Activated naive CD4-positive, alpha-beta T cell treated with Interleukin-2 at 50 U/mL for 16 hours (primary cell): ENCODE results near the gene AFM.

Source experiments
- DNase-seq: peaks from one replicate; pipeline ENCODE4 v3.0.0-alpha.2; 2020

Gene AFM

GRCh38 chr4:73450398-73451004 is 31.0 kb upstream of the AFM start:
- DNase-seq, result no peak

GRCh38 chr4:73451404-73451803 is 30.1 kb upstream of the AFM start:
- no peak for DNase-seq

DNA sequence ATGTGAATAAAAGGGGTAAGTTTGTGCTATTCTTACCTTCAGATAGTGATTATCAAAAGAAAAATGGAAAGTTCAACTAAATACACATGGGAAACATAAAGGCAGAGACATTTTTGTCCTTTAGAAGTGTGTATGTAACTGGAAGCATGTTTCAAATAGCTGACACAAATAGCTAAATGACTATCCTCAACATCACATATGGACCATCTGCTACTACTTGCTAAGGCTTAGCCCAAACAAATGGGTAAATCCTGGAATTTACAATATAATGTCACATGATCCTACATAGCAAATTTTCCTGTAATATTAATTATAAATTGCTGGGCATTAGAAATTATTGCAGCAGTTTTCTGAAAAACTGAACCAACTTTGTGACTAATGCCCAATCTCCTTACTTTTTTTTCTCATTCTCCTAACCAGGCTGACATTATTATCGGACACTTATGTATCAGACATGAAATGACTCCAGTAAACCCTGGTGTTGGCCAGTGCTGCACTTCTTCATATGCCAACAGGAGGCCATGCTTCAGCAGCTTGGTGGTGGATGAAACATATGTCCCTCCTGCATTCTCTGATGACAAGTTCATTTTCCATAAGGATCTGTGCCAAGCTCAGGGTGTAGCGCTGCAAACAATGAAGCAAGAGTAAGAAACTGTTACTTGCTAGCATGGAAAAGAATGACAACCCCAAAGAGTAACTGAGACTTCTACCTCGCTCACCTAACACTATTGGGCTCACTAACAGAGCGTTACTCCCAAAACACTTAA is 29.4 kb upstream of the AFM start:
- DNase-seq, result no peak

DNA sequence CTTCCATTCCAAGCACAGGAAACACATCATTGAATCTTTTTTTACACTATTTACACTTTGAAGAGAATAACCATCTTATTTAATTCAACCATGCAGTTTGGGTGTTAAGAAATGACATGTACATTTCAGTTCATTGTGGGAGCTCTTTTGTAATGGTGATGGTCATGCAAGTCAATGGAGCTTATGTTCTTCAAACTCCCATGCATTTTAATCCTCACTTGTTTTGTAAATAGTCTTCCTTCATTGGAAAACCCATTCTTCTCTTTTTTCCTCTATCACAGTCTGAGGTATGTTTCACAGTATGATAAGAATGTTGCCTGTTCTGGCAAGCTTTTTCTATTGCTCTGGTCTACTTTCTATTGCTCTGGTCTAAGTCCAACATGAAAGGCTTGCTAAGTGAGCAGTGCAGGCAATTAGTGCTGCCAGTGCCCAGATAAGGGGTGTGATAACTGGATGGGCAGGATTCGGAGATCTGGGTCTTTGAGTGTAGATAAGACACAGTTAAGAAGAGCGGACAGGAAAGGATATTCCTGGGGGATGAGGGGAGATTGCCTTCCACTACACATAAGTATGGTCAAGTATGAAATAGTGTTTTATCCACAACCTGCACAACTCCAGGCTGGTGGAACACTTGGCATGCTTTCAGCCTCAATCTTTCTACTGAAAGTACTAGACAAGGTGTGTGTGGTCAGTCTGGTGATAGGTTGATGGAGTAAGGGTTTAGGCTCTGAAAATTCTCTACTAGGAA is 28.4 kb upstream of the AFM start:
- DNase-seq, result no peak

DNA sequence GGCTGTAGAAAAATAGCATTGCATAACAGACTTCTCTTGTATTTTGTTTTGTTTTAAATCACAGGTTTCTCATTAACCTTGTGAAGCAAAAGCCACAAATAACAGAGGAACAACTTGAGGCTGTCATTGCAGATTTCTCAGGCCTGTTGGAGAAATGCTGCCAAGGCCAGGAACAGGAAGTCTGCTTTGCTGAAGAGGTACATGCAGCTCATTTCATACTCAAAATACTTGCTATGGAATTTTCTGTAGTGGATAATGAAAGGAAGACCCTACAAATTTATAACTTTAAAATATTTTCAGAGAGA is 27.9 kb upstream of the AFM start:
- no peak for DNase-seq

GRCh38 chr4:73454920-73455319 is 26.6 kb upstream of the AFM start:
- no peak for DNase-seq

DNA sequence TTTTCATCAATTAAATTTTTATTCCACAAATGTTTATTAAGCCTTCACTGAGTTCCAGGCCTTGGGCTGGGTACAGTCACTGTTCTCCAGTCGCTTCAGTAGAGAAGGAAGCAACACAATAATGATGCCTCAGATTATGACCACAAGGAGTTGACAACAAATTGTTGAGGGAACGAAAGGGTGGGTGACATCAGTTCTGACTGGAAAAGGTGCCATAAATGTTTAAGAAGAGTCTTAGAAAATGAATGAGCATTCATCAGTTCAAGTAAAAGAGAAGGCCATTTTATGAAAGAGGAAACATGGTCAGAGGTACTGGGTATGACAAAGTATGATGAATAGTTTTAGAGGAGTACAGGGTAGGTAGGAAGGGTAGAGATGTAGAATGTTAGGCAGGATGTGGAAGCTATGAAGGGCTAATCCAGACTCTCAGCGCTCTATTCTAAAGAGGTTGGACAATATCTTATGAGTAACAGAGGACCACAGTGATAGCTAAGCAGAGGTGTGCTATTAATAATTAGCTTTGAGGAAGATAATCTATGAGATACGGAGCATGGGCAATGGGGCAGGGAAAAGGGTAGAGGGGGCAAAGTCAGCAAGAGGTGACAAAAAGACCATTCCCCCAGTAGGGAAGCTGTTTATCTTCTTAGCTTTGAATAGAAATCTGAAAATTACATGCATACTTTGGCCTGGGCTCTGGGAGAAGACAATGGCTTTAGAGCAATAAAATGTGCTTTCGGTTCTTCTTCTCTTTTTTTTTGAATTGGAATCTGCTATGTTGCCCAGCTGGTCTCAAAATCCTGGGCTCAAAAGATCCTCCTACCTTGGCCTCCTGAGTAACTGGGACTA is 25.1 kb upstream of the AFM start:
- no peak for DNase-seq

GRCh38 chr4:73458184-73459047 is 23.1 kb upstream of the AFM start:
- no peak for DNase-seq

GRCh38 chr4:73459048-73459421 is 22.5 kb upstream of the AFM start:
- DNase-seq, result no peak

DNA sequence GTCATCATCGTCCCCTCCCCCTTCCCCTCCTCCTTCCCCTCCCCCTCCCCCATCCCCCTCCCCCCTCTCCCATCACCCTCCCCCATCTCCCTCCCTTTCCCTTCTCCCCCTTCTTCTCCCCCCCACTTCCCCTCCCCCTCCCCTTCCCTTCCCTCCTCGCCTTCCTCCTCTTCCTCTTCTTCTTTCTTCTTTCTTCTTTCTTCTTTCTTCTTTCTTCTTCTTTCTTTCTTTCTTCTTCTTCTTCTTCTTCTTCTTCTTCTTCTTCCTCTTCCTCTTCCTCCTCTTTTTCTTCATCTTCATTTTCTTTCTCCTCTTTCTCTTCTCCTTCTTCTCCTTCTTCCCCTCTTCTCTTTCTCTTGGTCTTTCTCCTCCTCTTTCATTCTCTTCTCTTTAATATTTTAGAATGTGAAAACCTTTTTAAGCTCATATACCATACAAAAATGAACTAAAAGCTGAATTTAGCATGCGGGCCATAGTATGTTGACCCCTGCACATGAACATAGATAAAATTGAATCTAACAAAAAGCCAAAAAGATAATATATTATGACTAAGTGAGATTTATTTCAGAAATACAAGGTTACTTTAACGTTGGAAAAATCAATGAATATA is 20.5 kb upstream of the AFM start:
- no peak for DNase-seq

GRCh38 chr4:73468170-73468569 is 13.4 kb upstream of the AFM start:
- DNase-seq, result no peak

- no peak for DNase-seq
Observed at GRCh38 chr4:73470728-73471127, 10.8 kb upstream of the AFM start.

GRCh38 chr4:73477176-73477575 is 4.4 kb upstream of the AFM start:
- no peak for DNase-seq

DNA sequence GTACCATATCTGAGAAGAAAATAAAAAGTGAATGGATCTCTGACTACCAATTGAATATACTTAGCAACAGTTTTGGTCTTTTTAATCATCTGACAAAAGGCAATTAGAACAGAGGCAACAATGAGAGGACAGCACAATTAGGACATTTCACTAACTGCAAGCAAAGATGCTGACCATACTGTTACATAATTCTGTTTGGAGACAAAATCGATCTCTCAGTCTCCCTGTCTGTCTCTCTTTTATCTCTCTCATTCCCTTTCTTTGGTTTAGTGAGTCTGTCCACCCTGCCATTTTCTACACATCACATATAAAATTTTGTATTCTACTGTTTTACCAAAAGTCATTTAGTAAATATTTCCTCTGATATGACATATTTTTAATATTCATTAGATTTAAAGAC is 2.2 kb upstream of the AFM start:
- no peak for DNase-seq

DNA sequence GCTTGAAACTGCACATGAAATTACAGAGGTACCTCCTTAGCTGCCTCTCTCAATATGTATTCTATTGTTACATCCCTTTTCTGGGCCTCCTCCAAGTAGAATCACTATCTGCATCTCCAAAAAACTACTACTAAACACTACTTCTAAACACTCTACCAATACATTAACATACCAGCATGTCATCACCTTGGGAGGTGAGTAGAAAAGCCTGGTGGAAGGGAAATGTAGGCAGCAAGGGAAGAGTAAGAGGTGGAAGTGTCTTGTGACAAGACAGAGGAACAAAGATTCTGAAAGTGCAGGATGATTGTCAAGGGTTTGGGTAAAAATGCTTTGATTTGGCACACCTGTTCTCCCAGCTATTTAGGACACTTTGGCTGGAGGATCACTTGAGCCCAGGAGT is 3.5 kb downstream of the AFM start:
- DNase-seq, result no peak

GRCh38 chr4:73485596-73485995 is 4.1 kb downstream of the AFM start:
- no peak for DNase-seq

GRCh38 chr4:73486497-73486896 is 5.0 kb downstream of the AFM start:
- no peak for DNase-seq

DNA sequence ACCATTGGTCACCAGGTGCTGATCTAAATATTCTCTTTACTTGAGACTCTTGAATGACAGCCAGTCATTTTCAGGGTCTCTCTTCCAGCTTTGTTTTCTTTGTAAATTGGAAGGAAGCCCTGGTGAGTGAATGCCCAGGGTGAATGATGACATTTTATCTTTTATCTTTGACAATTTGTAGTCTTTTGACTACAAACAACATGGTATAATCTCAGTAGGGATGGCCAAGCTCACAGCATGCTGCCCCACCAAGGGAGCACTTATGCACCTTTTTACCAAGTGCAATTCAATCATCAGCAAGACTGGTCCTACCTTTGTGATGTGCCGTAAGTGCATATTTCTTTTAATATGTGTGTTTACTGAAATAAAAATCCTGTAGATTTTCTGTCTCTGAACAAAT is 5.7 kb downstream of the AFM start:
- DNase-seq, result no peak

DNA sequence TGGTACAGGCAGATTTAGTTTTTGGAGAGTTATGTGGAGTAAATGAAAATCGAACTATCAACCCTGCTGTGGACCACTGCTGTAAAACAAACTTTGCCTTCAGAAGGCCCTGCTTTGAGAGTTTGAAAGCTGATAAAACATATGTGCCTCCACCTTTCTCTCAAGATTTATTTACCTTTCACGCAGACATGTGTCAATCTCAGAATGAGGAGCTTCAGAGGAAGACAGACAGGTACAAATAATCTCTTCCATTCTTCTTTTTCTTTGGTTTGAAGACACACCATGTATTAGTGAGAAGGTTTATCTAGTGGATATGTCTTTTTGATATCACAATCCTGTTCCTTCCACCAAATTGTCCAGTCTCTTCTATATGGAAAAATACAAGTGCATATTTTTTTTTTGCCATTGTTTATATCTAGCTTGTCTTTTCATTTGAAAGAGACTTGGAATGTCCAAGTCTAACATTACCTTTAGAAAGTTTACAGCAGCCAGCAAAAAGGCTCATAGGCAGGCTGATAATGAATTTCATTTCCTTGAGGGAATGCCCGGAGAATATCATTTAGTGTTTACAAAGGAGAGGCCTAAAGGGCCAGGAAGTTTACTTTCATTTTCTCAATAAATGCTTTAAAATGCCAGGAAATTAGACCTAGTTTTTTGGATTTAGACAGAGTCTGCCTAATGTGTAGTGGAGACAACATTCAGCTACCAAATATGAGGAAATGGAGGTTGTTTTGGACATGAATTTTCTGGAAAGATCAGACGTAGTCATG is 18.6 kb downstream of the AFM start:
- DNase-seq, result no peak

DNA sequence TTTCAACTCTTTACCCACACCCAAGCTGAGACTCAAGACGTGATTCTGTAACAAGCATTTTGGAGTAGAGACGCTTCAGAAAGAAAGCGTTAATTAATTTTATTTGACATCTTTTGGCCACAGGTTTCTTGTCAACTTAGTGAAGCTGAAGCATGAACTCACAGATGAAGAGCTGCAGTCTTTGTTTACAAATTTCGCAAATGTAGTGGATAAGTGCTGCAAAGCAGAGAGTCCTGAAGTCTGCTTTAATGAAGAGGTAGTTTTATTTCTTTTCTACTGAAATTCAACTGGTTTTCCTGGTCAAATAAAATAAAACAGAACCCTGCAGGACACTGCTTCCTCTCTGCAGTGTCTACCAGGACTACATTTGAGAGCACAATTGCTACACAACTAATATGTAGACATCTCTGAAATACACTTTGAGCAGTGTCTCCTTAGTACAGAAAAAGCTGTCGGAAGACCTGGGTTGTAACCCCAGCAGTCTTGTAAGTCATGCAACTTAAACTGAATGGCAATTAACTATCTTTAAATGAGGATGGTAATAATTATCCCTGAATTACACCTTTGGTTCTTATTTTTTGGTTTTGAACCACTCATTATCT is 20.2 kb downstream of the AFM start:
- no peak for DNase-seq

GRCh38 chr4:73505567-73505966 is 24.0 kb downstream of the AFM start:
- no peak for DNase-seq
